Ishikawa (cell line): ENCODE measurements around the gene TMEM205.
A peak's percentile ranks its signal among the peaks of the same experiment; 100 is the strongest.

ENCODE experiments used
- CEBPB ChIP-seq: IDR thresholded peaks from 2 replicates; pipeline ENCODE4 v1.6.1; 2012
- CREB1 ChIP-seq: IDR thresholded peaks from 2 replicates; pipeline ENCODE4 v1.6.1; 2012; ENCODE audit warnings: low read depth
- EGR1 ChIP-seq: IDR thresholded peaks from 2 replicates; pipeline ENCODE4 v1.6.1; 2012
- EP300 ChIP-seq: IDR thresholded peaks from 2 replicates; pipeline ENCODE4 v1.6.1; 2012; ENCODE audit warnings: borderline replicate concordance
- FOXM1 ChIP-seq: IDR thresholded peaks from 2 replicates; pipeline ENCODE4 v1.6.1; 2012; ENCODE audit warnings: low read depth, borderline replicate concordance
- MAX ChIP-seq: IDR thresholded peaks from 2 replicates; pipeline ENCODE4 v1.6.1; 2012
- NFIC ChIP-seq: IDR thresholded peaks from 2 replicates; pipeline ENCODE4 v1.6.1; 2012
- RAD21 ChIP-seq: IDR thresholded peaks from 2 replicates; pipeline ENCODE4 v1.6.1; 2012; ENCODE audit warnings: low read depth
- TAF1 ChIP-seq: IDR thresholded peaks from 2 replicates; pipeline ENCODE4 v1.6.1; 2012; ENCODE audit warnings: low read depth, mild to moderate bottlenecking
- TCF12 ChIP-seq: IDR thresholded peaks from 2 replicates; pipeline ENCODE4 v1.6.1; 2012; ENCODE audit warnings: low read depth
- TEAD4 ChIP-seq: IDR thresholded peaks from 2 replicates; pipeline ENCODE4 v1.6.1; 2012
- USF1 ChIP-seq: IDR thresholded peaks from 2 replicates; pipeline ENCODE4 v1.6.1; 2012
- YY1 ChIP-seq: IDR thresholded peaks from 2 replicates; pipeline ENCODE4 v1.6.1; 2012; ENCODE audit warnings: low read depth
- ZBTB7A ChIP-seq: IDR thresholded peaks from 2 replicates; pipeline ENCODE4 v1.6.1; 2012; ENCODE audit warnings: low read depth
- TF ChIP-seq, protein P1 (sequence below): IDR thresholded peaks from 2 replicates; pipeline ENCODE4 v1.6.1; 2012; ENCODE audit warnings: low read depth, mild to moderate bottlenecking

TMEM205 gene

GRCh38 chr19:11375143-11375948 is 29.3 kb upstream of the TMEM205 start:
- TF ChIP-seq CEBPB (no peak), EGR1 (no peak), EP300 (no peak), TCF12 (no peak), RAD21 (no peak), TAF1 (no peak; the same call in 1 of the 2 replicates), ZBTB7A (no peak), TEAD4 (no peak), MAX (no peak), YY1 (no peak), USF1 (no peak), FOXM1 (no peak), NFIC (no peak), CREB1 (no peak)
- TF ChIP-seq, protein P1, sequence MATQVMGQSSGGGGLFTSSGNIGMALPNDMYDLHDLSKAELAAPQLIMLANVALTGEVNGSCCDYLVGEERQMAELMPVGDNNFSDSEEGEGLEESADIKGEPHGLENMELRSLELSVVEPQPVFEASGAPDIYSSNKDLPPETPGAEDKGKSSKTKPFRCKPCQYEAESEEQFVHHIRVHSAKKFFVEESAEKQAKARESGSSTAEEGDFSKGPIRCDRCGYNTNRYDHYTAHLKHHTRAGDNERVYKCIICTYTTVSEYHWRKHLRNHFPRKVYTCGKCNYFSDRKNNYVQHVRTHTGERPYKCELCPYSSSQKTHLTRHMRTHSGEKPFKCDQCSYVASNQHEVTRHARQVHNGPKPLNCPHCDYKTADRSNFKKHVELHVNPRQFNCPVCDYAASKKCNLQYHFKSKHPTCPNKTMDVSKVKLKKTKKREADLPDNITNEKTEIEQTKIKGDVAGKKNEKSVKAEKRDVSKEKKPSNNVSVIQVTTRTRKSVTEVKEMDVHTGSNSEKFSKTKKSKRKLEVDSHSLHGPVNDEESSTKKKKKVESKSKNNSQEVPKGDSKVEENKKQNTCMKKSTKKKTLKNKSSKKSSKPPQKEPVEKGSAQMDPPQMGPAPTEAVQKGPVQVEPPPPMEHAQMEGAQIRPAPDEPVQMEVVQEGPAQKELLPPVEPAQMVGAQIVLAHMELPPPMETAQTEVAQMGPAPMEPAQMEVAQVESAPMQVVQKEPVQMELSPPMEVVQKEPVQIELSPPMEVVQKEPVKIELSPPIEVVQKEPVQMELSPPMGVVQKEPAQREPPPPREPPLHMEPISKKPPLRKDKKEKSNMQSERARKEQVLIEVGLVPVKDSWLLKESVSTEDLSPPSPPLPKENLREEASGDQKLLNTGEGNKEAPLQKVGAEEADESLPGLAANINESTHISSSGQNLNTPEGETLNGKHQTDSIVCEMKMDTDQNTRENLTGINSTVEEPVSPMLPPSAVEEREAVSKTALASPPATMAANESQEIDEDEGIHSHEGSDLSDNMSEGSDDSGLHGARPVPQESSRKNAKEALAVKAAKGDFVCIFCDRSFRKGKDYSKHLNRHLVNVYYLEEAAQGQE: no peak

DNA sequence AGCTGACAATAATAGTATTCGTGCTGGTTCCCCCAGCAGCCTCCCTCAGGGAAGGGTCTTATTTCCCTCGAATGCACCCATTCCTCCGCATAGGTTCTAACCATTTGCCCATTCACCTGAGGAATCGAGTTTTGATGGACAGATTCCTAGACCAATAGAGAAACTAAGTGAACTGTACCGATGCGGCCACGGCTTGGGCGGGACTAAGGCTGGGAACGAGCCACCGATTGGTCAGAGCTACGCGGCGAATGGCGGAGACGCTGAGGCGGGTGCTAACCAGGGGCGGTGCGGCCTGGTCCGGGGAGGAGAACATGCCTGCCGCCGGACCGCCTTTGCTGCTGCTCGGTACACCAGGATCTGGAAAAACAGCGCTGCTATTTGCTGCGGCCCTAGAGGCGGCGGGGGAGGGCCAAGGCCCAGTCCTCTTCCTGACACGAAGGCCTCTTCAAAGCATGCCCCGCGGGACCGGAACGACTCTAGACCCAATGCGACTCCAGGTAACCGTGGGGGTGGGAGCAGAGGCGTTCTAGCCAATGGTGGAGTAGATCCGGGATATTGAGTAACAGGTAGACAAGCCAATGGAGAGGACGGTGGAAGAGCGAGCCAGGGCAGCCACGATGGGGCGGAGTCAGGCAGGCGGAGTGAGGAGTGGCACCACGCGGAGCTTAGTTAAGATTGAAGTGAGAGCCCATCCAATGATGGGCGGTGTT is 28.5 kb upstream of the TMEM205 start, which contains the start of gene SWSAP1:
Gene SWSAP1 (plus strand): TSS at position 234 of the 710 bp plus-strand sequence. CDS start 15 bp downstream, at position 249.
- TF ChIP-seq FOXM1 (no peak), CEBPB (no peak), TCF12 (no peak; the same call in 1 of the 2 replicates), NFIC (no peak), MAX (peak; percentile 79), TEAD4 (no peak), EGR1 (no peak), RAD21 (no peak), YY1 (peak; percentile 79), ZBTB7A (no peak), TAF1 (no peak; the same call in 1 of the 2 replicates)
- TF ChIP-seq, protein P1: no peak

DNA sequence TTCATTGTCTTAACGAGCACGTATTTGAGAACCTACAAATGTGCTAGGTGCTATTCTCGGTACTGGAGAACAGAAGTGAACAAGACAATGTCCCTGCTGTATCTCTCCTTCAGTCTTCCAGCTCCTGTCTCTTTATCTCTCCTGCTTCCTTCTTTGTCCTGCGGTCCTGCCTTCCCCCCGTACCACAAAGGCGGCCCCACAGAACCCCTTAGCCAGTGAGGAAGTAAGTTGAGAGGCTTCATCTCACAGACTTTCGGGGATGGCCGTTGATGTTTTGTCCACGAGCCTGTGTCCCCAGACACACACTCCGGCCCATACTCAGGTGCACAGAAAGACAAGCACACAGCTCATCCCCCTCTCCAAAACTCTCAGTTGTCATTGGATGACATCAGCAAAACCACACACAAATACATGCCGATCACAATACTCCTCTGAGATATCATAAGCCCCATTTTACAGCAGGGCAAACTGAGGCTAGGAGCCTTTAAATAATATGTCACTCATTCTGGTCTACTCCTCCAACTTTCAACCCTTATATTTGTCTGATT is 27.9 kb upstream of the TMEM205 start:
- TF ChIP-seq USF1: no peak
- TF ChIP-seq EP300: no peak
- no peak for TF ChIP-seq TEAD4
- TF ChIP-seq RAD21: no peak
- TF ChIP-seq CEBPB: no peak
- TF ChIP-seq MAX: no peak
- TF ChIP-seq YY1: no peak
- TF ChIP-seq NFIC: no peak
- TF ChIP-seq TCF12: no peak

DNA sequence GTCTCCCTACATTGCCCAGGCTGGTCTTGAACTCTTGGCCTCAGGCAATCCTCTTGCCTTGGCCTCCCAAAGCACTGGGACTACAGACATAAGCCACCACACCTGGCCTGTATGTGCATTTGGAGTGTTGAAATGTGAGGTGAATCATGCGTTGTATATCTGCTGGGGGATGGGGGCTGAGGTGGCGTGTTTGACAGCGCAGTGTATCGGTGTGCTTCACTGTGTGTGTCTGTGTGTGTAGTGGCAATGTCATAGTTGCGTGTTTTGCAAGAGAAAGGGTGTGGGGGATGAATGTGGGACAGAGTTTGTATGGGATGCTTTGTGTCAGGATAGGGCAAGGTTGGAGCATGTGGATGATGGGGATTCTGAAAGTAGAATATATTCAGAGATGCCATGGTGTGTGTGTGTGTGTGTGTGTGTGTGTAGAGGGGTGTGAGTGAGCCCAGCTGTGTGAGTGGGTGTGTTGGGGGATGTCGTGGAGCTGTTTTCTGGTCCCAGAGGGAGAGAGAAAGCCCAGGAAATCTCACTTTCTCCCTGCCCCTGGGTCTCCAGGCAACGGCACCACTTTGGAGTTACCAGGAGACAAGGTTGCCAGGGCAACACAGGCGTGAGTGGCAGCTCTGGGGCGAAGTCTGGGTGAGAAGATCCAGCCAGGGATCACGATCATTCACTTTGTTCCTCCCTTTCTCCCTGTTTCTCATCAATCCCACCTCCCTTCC is 27.3 kb upstream of the TMEM205 start:
- TF ChIP-seq FOXM1 (peak; percentile 65; the same call in 1 of the 2 replicates), TEAD4 (no peak)

- TF ChIP-seq CREB1: no peak
- TF ChIP-seq YY1: no peak
- TF ChIP-seq, protein P1: no peak
- no peak for TF ChIP-seq TEAD4
- no peak for TF ChIP-seq NFIC
- TF ChIP-seq TAF1: no peak
- TF ChIP-seq RAD21: no peak
- no peak for TF ChIP-seq EGR1
- no peak for TF ChIP-seq MAX
- no peak for TF ChIP-seq CEBPB
- TF ChIP-seq TCF12: no peak
- TF ChIP-seq USF1: no peak
- TF ChIP-seq EP300: no peak
- TF ChIP-seq ZBTB7A: no peak
- no peak for TF ChIP-seq FOXM1
These were observed 24.7 kb upstream of the TMEM205 start for GRCh38 chr19:11370744-11371143.
